ENCODE results near the gene PDXK. TPM values are rescaled to one million over a fixed set of nuclear protein-coding genes. Genes with fewer than 3 reads are reported as not detected.

The PDXK gene
- total RNA-seq, 1 experiment from 2014 or later = 46.4 TPM

DNA sequence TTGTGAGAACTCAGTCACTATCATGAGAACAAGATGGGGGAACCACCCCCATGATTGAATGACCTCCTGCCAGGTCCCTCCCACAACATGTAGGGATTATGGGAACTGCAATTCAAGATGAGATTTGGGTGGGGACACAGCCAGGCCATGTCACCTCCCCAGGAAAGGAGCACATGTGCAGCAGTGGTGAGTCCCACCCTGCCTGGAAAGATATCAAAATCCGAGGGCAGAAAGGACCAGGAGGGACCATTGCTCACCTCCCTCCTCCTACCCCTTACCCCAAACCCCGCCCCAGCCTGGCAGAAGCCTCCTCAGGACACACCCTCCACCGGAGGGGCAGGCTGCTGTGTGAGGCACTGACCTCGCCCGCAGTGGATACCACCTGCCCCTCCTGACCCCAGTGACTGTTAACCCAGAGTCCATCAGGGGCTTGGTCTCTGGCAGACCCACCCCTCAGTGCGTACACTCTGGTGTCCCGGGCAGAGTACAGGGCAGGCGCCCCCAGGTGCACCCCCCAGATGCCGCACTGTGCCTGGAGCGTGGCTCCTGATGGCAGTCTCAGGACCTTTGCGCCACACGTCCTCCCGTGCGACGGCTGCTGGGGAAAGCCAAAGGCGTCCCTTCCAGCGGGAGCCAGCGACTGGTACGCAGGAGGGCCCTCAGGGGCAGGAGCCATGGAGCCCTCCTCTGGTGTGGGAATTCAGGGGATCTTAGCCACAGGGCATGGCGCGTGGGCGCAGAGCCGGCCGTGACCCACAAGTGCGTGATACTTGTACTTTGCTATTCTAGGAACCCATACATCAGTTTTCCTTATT is 20.9 kb downstream of the PDXK start:
- no peak overlapping the region for H3K27ac ChIP-seq
- H3K4me1 ChIP-seq = peaks cover 5% of the 10 kb centered on the region; the same call in 1 of the 2 replicates
- no peaks in the 10 kb centered on the region for H3K27me3 ChIP-seq
- DNase-seq = no peak
- H3K9me3 ChIP-seq (replicated peaks) = no peaks in the 10 kb centered on the region
- H3K4me3 ChIP-seq = no peak overlapping the region
- H3K36me3 ChIP-seq = peaks cover 6% of the 10 kb centered on the region

DNA sequence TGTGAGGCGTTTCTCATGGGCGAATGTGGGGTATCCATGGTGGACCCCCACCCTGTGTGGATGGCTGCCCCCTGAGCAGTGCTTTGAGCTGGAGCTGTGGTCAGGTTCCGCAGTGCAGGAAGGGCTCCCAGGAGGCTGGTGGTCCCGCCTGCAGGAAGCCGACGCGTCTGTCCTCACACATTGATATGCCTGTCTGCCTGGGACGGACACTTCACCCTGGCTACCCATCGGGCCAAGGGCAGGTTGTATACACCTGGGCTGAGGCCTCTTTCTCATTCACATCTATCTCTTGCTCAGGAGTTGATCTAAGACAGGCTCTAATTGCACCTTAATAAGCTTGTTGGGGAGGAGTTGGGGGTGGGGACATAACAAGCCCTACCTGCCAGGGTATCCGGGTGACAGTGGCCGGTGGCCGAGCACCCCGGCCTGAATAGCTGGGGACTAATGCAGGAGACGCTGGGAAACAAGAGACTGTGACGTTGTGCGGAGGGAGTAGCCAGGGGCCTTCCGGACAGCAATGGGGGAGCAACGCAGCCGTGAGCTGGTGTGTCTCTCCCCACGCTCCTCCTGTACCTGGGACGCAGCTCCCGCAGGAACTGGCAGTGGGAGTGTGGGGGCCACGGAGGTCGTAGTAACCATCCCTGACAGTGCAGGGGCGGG is 21.7 kb downstream of the PDXK start:
- H3K27me3 ChIP-seq = no peaks in the 10 kb centered on the region
- no peak overlapping the region for H3K4me3 ChIP-seq
- DNase-seq = no peak
- H3K4me1 ChIP-seq = no peaks in the 10 kb centered on the region
- no peaks in the 10 kb centered on the region for H3K9me3 ChIP-seq (replicated peaks)
- H3K36me3 ChIP-seq = peaks cover 7% of the 10 kb centered on the region
- no peak overlapping the region for H3K27ac ChIP-seq

DNA sequence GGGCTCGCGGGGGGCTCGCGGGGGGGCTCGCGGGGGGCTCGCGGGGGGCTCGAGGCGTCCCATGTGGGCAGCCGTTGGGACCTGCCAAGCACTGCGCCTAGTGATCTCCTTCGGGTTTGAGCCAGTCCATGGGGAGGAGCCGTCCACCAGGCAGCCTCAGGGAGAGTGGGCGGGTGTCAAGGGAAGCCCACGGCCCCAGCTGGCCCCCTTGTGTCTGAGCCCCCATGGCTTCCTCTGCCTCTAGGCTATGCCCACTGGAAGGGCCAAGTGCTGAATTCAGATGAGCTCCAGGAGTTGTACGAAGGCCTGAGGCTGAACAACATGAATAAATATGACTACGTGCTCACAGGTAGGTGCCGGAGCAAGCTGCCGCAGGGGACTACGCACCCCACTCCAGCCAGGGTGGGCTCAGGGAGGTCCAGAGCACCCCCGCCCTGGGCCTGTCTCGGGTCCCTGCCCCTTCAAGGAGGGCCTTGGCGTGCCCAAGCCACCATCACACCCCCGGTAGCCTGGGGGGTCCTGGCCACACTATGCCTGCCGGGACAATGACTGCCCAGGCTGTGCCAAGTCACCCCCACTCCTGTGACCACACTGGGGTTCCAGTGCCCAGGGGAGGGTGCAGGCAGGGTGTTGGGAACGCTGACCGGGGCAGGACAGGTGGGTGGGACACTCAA is 22.6 kb downstream of the PDXK start:
- Histone ChIP-seq H3K36me3 (peaks cover 12% of the 10 kb centered on the region), H3K4me3 (no peak overlapping the region), H3K4me1 (no peaks in the 10 kb centered on the region), H3K27ac (no peak overlapping the region), H3K27me3 (no peaks in the 10 kb centered on the region), H3K9me3 (replicated peaks) (no peaks in the 10 kb centered on the region)
- no peak for DNase-seq

DNA sequence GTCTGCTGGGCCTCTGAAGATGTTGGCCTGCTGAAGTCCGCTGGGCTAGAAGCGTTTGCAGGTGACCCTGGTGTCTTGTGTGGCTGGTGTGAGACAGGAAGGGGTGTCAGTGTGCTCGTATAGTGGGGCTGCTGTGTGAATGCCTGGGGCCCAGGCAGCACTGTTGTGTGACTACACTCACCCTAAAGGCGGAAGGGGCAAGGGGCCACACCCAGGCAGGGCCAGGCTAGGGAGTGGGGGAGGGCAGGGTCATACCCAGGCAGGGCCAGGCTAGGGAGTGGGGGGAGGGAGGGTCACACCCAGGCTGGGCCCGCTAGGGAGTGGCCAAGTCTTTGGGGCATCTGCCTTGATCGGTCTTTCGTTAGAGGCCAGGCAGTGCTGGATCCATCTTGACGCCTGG is 25.0 kb downstream of the PDXK start:
- no peak for DNase-seq
- no peaks in the 10 kb centered on the region for H3K9me3 ChIP-seq (replicated peaks)

DNA sequence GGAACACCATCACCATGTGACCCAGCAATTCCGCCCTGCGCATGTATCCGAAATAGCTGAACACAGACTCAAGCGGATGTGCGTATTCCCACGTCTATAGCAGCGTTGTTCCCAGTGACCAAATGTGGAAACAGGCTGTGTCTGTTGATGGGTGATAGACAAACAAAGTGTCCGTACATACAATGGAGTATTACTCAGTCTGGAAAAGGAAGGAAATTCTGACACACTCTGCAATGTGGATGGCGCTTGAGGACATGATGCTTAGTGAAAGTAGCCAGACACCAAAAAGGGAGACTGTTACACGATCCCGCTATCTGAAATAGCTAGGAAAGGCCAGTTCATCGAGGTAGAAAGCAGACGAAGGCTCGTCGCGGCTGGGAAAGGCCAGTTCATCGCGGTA is 25.8 kb downstream of the PDXK start:
- Histone ChIP-seq H3K4me3 (no peak overlapping the region), H3K9me3 (replicated peaks) (no peaks in the 10 kb centered on the region), H3K27ac (no peak overlapping the region), H3K36me3 (peaks cover 10% of the 10 kb centered on the region), H3K27me3 (no peaks in the 10 kb centered on the region), H3K4me1 (no peaks in the 10 kb centered on the region)
- no peak for DNase-seq

More for the DNA sequence above, 25.0 kb downstream of the PDXK start:
- H3K27me3 ChIP-seq = no peaks in the 10 kb centered on the region
- peaks cover 12% of the 10 kb centered on the region for H3K36me3 ChIP-seq
- no peak overlapping the region for H3K4me3 ChIP-seq
- no peaks in the 10 kb centered on the region for H3K4me1 ChIP-seq
- H3K27ac ChIP-seq = no peak overlapping the region

DNA sequence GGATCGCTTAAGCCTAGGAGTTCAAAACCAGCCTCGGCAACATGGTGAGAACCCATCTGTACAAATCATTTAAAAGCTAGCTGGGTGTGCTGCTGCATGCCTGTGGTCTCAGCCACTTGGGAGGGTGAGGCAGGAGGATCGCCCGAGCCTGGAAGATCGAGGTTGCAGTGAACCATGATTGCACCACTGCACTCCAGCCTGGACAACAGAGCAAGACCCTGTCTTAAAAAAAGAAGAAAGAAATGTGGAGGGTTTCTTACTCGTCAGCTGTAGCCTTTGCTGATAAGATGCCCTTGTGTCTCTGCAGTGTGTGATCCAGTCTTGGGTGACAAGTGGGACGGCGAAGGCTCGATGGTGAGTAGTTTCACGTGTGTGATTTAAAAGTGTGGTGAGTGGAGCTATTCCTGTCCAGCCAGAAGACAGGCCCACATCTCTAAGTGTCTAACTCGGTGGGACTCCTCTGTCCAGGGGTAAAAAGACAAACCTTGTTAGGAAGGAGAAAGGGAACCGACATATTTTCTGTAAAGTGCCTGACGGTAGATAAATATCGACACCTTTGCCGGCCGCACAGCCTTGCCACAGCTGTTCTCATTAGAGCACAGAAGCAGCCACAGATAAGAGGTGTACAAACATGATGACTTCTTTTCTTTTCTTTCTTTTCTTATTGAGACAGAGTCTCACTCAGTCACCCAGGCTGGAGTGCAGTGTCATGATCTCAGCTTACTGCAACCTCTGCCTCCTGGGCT is 27.0 kb downstream of the PDXK start:
- no peak overlapping the region for H3K4me3 ChIP-seq
- H3K36me3 ChIP-seq = peaks cover 10% of the 10 kb centered on the region
- DNase-seq = no peak
- H3K4me1 ChIP-seq = no peaks in the 10 kb centered on the region
- H3K27ac ChIP-seq = no peak overlapping the region
- no peaks in the 10 kb centered on the region for H3K27me3 ChIP-seq
- H3K9me3 ChIP-seq (replicated peaks) = no peaks in the 10 kb centered on the region

DNA sequence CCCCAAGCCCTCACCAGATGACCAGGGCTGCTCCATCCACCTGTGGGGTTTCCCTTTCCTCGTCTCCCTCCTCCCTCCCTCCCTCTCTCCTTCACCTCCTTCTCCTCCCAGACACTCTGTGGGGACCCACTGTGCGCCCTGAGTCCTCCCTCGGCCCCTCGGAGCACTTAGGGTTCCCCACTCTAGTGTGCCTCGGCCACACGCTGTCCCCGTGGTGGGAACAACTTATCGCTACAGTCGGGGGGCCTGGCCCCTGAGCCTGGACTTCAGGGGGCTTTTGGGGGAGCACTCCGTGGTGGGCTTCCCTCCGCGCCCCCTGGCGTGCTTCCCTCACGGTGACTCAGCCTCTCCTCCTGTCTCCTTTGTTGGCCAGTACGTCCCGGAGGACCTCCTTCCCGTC is 29.7 kb downstream of the PDXK start:
- no peak for DNase-seq
- Histone ChIP-seq H3K4me3 (no peak overlapping the region), H3K36me3 (peaks cover 10% of the 10 kb centered on the region), H3K27ac (no peak overlapping the region), H3K27me3 (no peaks in the 10 kb centered on the region), H3K9me3 (replicated peaks) (no peaks in the 10 kb centered on the region), H3K4me1 (peaks cover 16% of the 10 kb centered on the region)

DNA sequence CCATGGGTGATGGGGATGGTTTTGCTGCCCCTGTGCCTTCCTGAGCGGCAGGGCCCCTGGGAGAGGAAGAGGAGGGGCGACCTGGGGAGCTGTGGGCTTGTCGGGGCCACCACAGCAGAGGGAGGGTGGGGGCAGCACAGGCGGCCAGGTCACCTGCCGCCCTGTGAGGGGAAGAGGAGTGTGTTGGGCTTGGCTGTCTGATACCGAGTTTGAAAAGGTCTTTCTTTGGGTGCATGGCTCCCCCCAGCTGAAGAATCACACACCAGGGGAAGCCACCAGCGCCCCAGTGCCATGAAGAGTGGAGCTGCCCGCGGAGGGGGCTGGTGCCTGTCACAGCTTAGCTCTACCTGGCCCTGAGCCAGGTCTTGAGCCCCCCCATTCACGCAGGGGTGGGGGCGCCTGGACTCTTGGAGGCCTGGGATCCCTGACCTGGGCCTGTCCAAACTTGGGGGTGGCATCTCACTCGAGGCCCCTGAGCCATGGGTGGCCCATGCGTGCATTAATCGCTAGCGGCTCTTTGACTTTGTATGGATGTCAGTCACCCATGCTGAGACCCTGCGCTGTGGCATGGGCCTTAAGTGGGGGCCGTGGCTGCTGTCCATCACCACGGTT is 30.8 kb downstream of the PDXK start:
- Histone ChIP-seq H3K9me3 (replicated peaks) (no peaks in the 10 kb centered on the region), H3K27me3 (no peaks in the 10 kb centered on the region), H3K36me3 (peaks cover 6% of the 10 kb centered on the region; the same call in 1 of the 2 replicates), H3K4me3 (no peak overlapping the region), H3K27ac (no peak overlapping the region), H3K4me1 (peaks cover 16% of the 10 kb centered on the region)
- no peak for DNase-seq

DNA sequence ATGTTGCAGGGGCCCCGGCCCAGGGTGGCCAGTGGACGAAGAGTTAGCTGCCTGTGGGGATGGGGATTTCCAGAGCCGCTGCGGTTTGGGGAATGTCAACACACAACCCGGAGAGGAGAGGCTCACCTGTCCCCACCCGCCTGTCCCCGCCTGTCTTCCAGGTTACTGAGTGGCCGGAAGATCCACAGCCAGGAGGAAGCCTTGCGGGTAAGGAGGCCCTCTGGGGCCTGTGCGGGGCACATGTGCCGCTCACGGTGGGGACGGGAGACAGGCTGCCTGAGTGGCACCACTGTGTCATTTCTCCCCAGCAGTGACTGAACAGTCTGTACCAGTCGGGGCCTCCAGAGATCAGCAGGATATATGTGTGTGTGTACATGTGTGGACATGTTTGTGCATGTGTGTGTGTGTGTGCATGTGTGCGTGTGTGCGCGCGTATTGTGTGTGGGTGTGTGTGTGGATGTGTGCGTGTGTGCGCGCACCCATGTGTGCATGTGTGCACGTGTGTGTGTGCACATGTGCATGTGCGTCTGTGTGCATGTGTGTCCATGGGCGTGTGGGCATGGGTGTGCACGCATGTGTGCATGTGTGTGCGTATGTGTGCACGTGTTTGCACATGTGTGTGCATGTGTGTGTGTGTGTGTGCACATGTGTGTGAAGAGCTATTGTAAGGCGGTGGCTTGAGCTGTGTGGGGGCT is 31.6 kb downstream of the PDXK start:
- Histone ChIP-seq H3K9me3 (replicated peaks) (no peaks in the 10 kb centered on the region), H3K4me1 (peaks cover 16% of the 10 kb centered on the region), H3K36me3 (peaks cover 9% of the 10 kb centered on the region; the same call in 1 of the 2 replicates), H3K4me3 (no peak overlapping the region), H3K27me3 (no peaks in the 10 kb centered on the region), H3K27ac (no peak overlapping the region)
- no peak for DNase-seq

DNA sequence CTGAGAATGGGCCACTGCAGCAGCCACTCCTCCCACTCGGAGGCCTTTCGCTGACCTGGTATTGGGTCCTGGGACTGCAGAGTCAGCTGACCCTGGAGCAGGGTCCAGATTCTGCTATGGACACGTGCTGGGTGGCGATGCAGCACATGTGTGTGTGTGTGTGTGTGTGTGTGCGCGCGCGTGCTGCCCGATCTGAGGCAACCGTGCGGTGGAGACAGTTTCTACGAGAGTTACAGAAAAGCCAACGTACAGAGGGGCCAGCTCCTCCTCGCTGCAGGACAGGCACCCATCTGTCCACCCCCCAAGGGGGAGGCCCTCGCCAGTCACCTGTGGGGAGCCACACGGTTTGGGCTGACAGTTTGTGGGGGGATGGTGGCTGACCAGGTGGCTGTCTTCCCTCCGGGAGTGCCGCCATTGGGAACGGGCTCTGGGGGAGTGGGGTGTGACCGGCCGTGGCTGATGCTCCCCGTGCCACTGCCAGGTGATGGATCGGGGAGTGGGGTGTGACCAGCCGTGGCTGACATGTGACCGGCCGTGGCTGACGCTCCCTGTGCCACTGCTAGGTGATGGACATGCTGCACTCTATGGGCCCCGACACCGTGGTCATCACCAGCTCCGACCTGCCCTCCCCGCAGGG is 33.1 kb downstream of the PDXK start:
- no peaks in the 10 kb centered on the region for H3K27me3 ChIP-seq
- H3K9me3 ChIP-seq (replicated peaks) = no peaks in the 10 kb centered on the region
- H3K4me3 ChIP-seq = no peak overlapping the region
- peaks cover 16% of the 10 kb centered on the region for H3K4me1 ChIP-seq
- 0 out of 2 replicates have a peak, but pooled peaks cover 2% of the 10 kb centered on the region for H3K36me3 ChIP-seq
- no peak for DNase-seq
- peak overlapping the region; percentile 52 for H3K27ac ChIP-seq

DNA sequence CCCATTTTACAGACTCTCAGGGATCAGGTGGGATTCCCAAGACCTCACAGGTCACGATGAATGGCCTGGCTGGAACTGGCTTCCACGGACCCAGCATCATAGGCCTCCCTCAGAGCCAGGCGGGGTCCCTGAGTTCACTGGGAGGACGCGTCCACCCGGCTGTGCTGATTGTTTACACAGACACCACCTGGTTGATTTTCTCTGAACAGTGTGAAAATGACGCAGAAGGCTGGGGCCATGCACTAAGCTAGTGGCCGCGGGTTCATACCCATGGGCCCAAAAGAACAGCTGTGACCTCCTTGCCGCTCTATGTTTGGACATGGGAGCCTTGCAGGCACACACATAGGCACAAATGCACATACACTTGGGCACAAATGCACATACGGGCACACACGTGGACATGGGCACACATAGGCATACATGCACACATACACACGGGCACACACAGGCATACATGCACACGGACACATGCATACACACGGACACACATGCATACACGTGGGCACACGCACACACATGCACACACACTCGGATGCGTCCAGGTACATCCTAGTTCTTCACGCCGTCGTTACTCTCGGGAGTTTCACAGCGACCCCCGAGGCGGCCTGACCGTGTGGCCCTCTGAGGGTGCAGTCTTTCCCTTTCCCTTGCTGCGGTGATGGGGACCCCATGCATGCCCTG is 34.0 kb downstream of the PDXK start:
- peak; percentile 85 to 90 for DNase-seq
- H3K9me3 ChIP-seq (replicated peaks) = no peaks in the 10 kb centered on the region
- peaks cover 16% of the 10 kb centered on the region for H3K4me1 ChIP-seq
- peak overlapping the region; percentile 52 for H3K27ac ChIP-seq
- H3K4me3 ChIP-seq = no peak overlapping the region
- H3K36me3 ChIP-seq = 0 out of 2 replicates have a peak, but pooled peaks cover 2% of the 10 kb centered on the region
- H3K27me3 ChIP-seq = no peaks in the 10 kb centered on the region

DNA sequence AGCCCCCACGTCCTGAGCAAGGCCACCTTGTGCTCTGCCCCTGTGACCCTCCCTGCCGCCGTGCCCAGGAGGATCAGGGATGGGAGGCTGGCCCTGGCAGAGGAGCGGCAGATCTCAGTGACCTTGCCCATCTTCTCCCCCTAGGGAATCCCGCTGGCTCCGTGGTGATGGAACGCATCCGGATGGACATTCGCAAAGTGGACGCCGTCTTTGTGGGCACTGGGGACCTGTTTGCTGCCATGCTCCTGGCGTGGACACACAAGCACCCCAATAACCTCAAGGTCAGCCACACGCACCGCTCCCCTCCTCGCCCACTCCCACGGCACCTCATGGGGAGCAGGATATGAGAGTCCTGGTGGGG is 34.5 kb downstream of the PDXK start:
- peaks cover 16% of the 10 kb centered on the region for H3K4me1 ChIP-seq
- H3K9me3 ChIP-seq (replicated peaks) = no peaks in the 10 kb centered on the region
- DNase-seq = no peak
- peak overlapping the region; percentile 52 for H3K27ac ChIP-seq
- 0 out of 2 replicates have a peak, but pooled peaks cover 2% of the 10 kb centered on the region for H3K36me3 ChIP-seq
- H3K27me3 ChIP-seq = no peaks in the 10 kb centered on the region
- no peak overlapping the region for H3K4me3 ChIP-seq
